GM12872 (cell line): ENCODE results near the gene TTC17.

Source experiments
- TF ChIP-seq, protein P1 (sequence below): IDR thresholded peaks from 3 replicates; pipeline ENCODE4 v1.5.1; 2011; ENCODE audit warnings: low read depth, mild to moderate bottlenecking, low read length, moderate library complexity; ENCODE audit not compliant: insufficient read depth

Gene TTC17

DNA sequence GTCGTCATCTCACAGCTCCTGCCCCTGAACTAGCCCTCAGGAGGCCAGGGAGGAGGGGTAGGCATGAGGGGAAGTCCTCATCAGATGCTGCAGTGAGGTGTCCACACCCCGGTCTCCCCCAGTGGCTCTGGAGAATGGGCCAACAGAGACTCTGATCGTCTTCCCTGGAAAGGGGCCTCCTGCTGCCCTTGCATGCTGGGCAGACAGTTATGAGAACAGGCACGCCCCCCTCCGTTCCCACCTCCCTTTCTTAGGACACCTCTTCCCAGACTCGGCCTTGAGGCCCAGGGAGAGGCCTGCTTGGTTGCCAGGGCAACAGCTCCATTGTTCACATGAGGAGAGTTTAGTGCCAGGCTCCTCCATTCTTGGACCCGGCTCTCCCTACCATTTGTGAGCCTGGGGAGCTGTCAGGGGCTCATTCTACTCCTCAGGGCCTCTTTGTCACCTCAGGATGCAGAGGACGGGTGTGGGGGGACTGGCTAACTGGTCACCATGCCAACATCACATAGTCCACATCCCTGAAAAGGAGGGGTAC is 157.7 kb downstream of the TTC17 start:
- TF ChIP-seq, protein P1, sequence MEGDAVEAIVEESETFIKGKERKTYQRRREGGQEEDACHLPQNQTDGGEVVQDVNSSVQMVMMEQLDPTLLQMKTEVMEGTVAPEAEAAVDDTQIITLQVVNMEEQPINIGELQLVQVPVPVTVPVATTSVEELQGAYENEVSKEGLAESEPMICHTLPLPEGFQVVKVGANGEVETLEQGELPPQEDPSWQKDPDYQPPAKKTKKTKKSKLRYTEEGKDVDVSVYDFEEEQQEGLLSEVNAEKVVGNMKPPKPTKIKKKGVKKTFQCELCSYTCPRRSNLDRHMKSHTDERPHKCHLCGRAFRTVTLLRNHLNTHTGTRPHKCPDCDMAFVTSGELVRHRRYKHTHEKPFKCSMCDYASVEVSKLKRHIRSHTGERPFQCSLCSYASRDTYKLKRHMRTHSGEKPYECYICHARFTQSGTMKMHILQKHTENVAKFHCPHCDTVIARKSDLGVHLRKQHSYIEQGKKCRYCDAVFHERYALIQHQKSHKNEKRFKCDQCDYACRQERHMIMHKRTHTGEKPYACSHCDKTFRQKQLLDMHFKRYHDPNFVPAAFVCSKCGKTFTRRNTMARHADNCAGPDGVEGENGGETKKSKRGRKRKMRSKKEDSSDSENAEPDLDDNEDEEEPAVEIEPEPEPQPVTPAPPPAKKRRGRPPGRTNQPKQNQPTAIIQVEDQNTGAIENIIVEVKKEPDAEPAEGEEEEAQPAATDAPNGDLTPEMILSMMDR: no peak

DNA sequence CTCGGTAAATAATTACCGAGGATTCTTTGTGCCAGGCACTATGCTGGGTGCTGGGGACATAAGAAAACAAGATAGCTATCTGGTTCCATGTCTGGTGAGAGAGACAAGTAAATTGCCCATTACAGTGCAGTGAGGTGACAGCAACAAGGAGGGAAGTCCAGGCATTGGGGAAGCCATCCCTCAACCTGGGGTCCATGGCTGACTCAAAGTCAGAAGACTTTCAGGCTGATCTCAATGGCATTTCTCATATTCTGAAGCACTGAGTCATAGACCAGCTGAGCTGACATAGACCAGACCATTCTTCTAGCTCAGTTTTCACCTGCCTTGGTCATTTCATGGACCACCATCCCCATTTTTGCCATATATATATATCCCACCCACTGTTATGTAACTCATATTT is 158.8 kb downstream of the TTC17 start:
- TF ChIP-seq, protein P1: no peak

DNA sequence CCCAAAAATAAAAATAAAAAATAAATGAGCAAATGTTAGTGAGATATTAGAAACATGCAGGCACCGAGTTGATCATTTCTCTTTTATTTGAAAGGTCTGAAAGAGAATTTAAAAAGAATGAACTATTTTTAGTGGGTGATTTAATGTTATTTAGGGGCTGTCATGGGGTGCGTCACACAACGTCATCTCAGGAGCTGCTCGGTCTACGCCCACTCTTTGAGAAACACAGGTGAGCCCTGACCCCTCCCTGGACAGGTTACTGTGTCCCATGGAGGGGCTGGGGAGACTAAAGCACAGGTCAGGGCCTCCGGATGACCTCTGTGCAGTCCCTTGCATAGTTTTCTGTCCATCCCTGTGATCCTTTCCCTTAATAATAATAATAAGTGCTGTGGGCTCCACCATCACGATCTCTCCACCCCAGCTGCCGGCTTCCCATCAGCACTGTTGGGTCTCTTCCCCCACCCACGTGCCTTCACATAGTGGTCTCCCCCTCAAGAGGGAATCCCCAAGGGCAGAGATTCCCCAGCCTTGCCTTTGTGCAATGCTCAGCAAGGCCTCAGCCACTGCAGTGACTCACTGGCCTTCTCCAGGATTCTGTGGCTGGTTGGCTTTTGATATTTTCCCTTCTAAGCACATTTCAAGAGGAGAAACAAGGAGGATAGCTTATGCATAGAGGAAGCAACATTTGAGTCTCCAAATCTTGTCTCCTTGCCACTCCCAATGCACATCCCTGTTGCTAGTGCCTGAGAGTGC is 159.9 kb downstream of the TTC17 start:
- TF ChIP-seq, protein P1: no peak

DNA sequence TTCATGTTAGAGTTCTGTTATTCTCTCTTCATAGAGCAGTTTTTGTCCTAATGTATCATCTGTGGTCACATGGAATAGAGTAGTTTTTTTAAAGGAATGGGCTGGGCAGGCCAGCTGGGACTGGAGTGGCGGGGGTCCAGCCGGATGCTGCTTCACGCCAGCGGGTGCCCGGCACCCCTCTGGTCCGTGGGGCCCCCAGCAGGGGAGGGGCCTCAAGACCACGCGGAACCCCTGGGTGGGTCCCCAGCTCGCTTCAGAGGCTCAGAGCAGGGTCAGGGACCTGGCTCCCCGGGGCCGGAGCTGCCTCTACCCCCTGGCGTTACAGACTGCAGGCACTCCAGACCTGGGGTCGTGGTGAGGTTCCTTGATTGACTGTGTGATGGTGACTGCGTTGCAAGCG is 162.8 kb downstream of the TTC17 start:
- TF ChIP-seq, protein P1: no peak

DNA sequence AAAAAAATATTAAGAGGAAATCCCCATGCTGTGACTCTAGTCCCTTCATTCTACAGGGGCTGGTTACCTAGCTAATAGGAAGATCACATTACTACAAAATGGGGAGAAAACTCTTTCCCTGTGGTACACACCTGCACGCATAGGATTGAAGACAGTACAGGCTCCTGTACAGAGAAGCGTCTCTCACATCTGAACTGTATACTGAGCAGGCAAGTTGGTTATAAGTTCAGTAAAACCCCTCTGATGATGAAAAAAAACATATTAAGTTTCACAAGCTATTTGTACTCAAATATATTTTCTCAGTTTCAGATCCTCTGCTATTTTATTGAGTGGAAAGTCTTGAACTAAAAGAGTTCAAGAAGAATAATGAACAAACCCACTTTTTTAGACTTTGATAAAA is 164.9 kb downstream of the TTC17 start:
- TF ChIP-seq, protein P1: no peak

DNA sequence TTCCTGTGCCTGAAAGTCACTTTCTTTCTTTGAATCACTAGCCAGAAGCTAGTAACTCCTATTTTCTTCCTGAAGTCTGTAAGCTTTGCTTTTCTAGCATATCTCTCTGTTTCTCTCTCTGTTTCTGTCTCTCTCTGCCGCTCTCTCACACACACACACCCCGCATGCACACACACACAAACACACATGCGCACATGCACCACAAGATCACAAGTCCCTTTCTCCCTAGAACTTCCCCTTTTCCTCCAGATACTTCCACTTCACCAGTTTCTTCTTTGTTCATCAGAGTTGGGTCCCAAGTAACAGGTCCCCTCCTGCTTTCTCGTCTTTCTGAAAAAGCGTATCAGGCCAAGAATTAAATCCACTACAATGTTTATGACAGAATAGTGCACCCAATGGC is 173.3 kb downstream of the TTC17 start:
- TF ChIP-seq, protein P1: no peak

DNA sequence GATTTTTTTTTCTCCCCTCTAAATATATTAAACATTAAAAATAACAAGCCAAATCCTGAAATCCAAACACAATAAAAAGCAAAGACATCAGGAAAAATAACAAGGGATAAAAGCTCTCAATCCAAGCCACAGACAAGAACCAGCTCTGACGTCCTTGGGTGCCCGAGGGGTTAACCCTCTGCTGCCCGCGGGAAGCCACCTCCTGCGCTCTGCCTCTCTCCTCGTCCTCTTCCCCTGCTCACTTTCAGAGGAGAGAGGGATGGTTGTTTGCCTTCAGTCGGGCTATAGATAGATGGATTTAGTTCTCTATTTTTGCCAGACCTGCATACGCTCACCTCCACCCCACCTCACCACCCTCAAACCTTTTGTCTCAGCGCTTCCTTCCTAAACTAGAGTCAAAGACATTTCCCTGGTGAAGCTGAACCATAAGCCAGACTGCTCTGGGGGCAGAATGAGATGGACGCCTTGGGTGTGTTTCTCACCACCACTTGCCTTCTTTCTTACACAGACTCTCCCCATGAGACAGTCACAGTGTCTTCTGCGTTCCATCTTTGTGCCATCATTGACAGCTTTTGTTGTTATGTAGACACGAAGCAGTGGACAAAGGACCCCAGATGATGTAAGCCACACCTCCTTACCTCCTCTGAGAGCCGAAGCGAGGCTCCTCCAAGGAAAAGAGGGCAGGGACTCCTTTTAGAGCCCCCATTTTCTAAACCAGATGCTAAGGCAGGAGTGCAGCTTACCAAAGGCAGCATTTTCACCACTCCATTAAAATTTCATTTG is 179.3 kb downstream of the TTC17 start:
- TF ChIP-seq, protein P1: no peak
